ENCODE measurements around the gene PLEKHM3.
"Not testable (repeated sequence)": the region's sequence is repeated elsewhere in the genome, so short reads cannot be mapped to it uniquely, and the experiment has no call there.

PLEKHM3 gene

GRCh38 chr2:207949245-207949644 lies 76.1 kb downstream of the PLEKHM3 start:
- not testable (repeated sequence) for DNase-seq (ENCODE audit: low spot score)

- DNase-seq (ENCODE audit: low spot score): no peak
Observed at GRCh38 chr2:207944979-207945600, 80.2 kb downstream of the PLEKHM3 start.

- no peak for DNase-seq (ENCODE audit: low spot score)
Observed at GRCh38 chr2:207944334-207944733, 81.0 kb downstream of the PLEKHM3 start.

GRCh38 chr2:207939342-207940108 lies 85.8 kb downstream of the PLEKHM3 start:
- DNase-seq (ENCODE audit: low spot score): no peak

GRCh38 chr2:207938886-207939285 lies 86.4 kb downstream of the PLEKHM3 start:
- DNase-seq (ENCODE audit: low spot score): no peak

- no peak for DNase-seq (ENCODE audit: low spot score)
Observed at GRCh38 chr2:207938415-207938814, 86.9 kb downstream of the PLEKHM3 start.

GRCh38 chr2:207937823-207938222 lies 87.5 kb downstream of the PLEKHM3 start:
- no peak for DNase-seq (ENCODE audit: low spot score)

- DNase-seq (ENCODE audit: low spot score): no peak
Observed at GRCh38 chr2:207937253-207937652, 88.1 kb downstream of the PLEKHM3 start.

GRCh38 chr2:207936380-207936779 lies 88.9 kb downstream of the PLEKHM3 start:
- DNase-seq (ENCODE audit: low spot score): no peak

- no peak for DNase-seq (ENCODE audit: low spot score)
Observed at GRCh38 chr2:207935991-207936370, 89.3 kb downstream of the PLEKHM3 start.

- DNase-seq (ENCODE audit: low spot score): no peak
Observed at GRCh38 chr2:207935121-207935990, 90.0 kb downstream of the PLEKHM3 start.

- DNase-seq (ENCODE audit: low spot score): no peak
Observed at GRCh38 chr2:207934720-207935119, 90.6 kb downstream of the PLEKHM3 start.

GRCh38 chr2:207933396-207934065 lies 91.8 kb downstream of the PLEKHM3 start:
- no peak for DNase-seq (ENCODE audit: low spot score)

GRCh38 chr2:207932106-207932505 lies 93.2 kb downstream of the PLEKHM3 start:
- no peak for DNase-seq (ENCODE audit: low spot score)

GRCh38 chr2:207930747-207931146 lies 94.6 kb downstream of the PLEKHM3 start:
- DNase-seq (ENCODE audit: low spot score): no peak

GRCh38 chr2:207929923-207930322 lies 95.4 kb downstream of the PLEKHM3 start:
- no peak for DNase-seq (ENCODE audit: low spot score)

- no peak for DNase-seq (ENCODE audit: low spot score)
Observed at GRCh38 chr2:207928079-207928478, 97.2 kb downstream of the PLEKHM3 start.

GRCh38 chr2:207926989-207927300 lies 98.4 kb downstream of the PLEKHM3 start:
- DNase-seq (ENCODE audit: low spot score): no peak

- no peak for DNase-seq (ENCODE audit: low spot score)
Observed at GRCh38 chr2:207926133-207926988, 99.0 kb downstream of the PLEKHM3 start.

GRCh38 chr2:207925601-207926000 lies 99.7 kb downstream of the PLEKHM3 start:
- DNase-seq (ENCODE audit: low spot score): no peak

- no peak for DNase-seq (ENCODE audit: low spot score)
Observed at GRCh38 chr2:207921606-207922005, 103.7 kb downstream of the PLEKHM3 start.
